Heart left ventricle (tissue), 13 donors: ENCODE data around the gene AOC1.

Source experiments
- CTCF ChIP-seq, 12 donors: fragments of 200-600 bp; sonication (generic) in 4 of 12; IDR thresholded peaks; one replicate each; pipeline versions ENCODE4 v1.5.0 to v1.8.0; 2018 to 2022; ENCODE audit warnings: antibody characterized with exemption in 12 of 12, mild to moderate bottlenecking in 5 of 12
- POLR2A ChIP-seq, 2 donors: fragments of 450-650 bp; IDR thresholded peaks; one replicate each; pipeline ENCODE4 v1.6.1; 2017; ENCODE audit warnings: antibody characterized with exemption in 2 of 2, mild to moderate bottlenecking in 2 of 2, moderate library complexity in 2 of 2
- donor health status: ischemic (EF 13 %, LVEDD 7.1; RV severe dilation, severe dysfunction).
- donor health status: DM: no; HTN: yes; CAD: no.
- donor health status: DM: no; HTN: no; CAD: no.
- donor health status: ischemic (EF 25% LVEDD 6.9; RV normal size, moderate dysfunction).
- donor health status: ischemic (EF 25% LVEDD 5.7; RV mildly dilated, moderate dysfunction).
- donor health status: ischemic (EF 35%, LVEDD 5.7; RV mildly dilated, moderate dysfunction).
- donor health status: nonischemic (EF 11% LVEDD 7.7; RV severe dilation, severe dysfunction).
- donor health status: DM: yes; HTN: yes; CAD: no.
- donor health status: PGD.
- donor health status: ischemic (EF 29% LVEDD 5.4; RV normal size, mild dysfunction).
- donor health status: nonischemic (EF 23%, LVEDD 6.1; RV moderate dilation, normal function).

GRCh38 chr7:150898475-150899011, 46.2 kb downstream of the AOC1 start:
- TF ChIP-seq CTCF (IDR thresholded peaks at IDR 0.05) (peak; percentile 85 to 96 (median 92)), POLR2A (IDR thresholded peaks at IDR 0.05) (no peak)
